HG03175 (cell line): Measurements from ENCODE around the gene SIDT2.
A peak's percentile ranks its signal among the peaks of the same experiment; 100 is the strongest.

Source experiments
- ATAC-seq: cut with Tn5 transposase; IDR thresholded peaks from one replicate; pipeline ENCODE4 v1.9.1; 2021; ENCODE audit warnings: mild to moderate bottlenecking, moderate library complexity; ENCODE audit not compliant: unreplicated experiment

The SIDT2 gene

GRCh38 chr11:117220568-117220967 is 42.0 kb downstream of the SIDT2 start:
- no peak for ATAC-seq

GRCh38 chr11:117220999-117221774 is 42.6 kb downstream of the SIDT2 start:
- ATAC-seq, result no peak

- ATAC-seq, result no peak
Observed at GRCh38 chr11:117221775-117222517, 43.4 kb downstream of the SIDT2 start.

- ATAC-seq, result no peak
Observed at GRCh38 chr11:117222991-117223740, 44.6 kb downstream of the SIDT2 start.

GRCh38 chr11:117223741-117224689 is 45.5 kb downstream of the SIDT2 start:
- ATAC-seq, result no peak

- no peak for ATAC-seq
Observed at GRCh38 chr11:117225553-117226170, 47.1 kb downstream of the SIDT2 start.

GRCh38 chr11:117226388-117227385 is 48.1 kb downstream of the SIDT2 start:
- peak; percentile 52 for ATAC-seq

- no peak for ATAC-seq
Observed at GRCh38 chr11:117228091-117228490, 49.5 kb downstream of the SIDT2 start.

- no peak for ATAC-seq
Observed at GRCh38 chr11:117229411-117229810, 50.9 kb downstream of the SIDT2 start.

- no peak for ATAC-seq
Observed at GRCh38 chr11:117229931-117230285, 51.4 kb downstream of the SIDT2 start.

- ATAC-seq, result peak; percentile 41
Observed at GRCh38 chr11:117230286-117230961, 51.9 kb downstream of the SIDT2 start.

- ATAC-seq, result no peak
Observed at GRCh38 chr11:117230999-117231841, 52.7 kb downstream of the SIDT2 start.

GRCh38 chr11:117231842-117232091 is 53.2 kb downstream of the SIDT2 start, which contains the start of gene PCSK7:
Gene PCSK7, minus strand, starts transcription at chr11:117232073. Its CDS starts 2,229 bp downstream, at chr11:117229844.
- no peak for ATAC-seq

GRCh38 chr11:117232092-117232878 is 53.7 kb downstream of the SIDT2 start, which contains the start of gene RNF214:
Gene RNF214, plus strand, starts transcription at chr11:117232671. Its CDS starts 1,602 bp downstream, at chr11:117234273.
- peak; percentile 69 for ATAC-seq

- no peak for ATAC-seq
Observed at GRCh38 chr11:117232911-117233409, 54.4 kb downstream of the SIDT2 start.

GRCh38 chr11:117238221-117238620 is 59.7 kb downstream of the SIDT2 start:
- ATAC-seq, result no peak
